Esophagus mucosa (tissue), 1 donor: ENCODE results near the gene DGCR8. TPM values are rescaled to one million over a fixed set of nuclear protein-coding genes. Genes with fewer than 3 reads are reported as not detected.

Experiments
- ATAC-seq: fragments of 200-7000 bp; cut with Tn5 transposase; one replicate; pipeline ENCODE4 v1.9.1; 2020
- total RNA-seq: library from RNA; stranded (reverse); gene quantifications from one replicate; pipeline ENCODE4 v1.2.4, GENCODE V29; 2023
- donor health status: DM: yes; HTN: yes; CAD: no.

The DGCR8 gene
- total RNA-seq, 1 donor from 2014 or later: 16.2 TPM

GRCh38 chr22:20052309-20053259 is 27.5 kb upstream of the DGCR8 start:
- ATAC-seq: peak; percentile 94

- ATAC-seq: no peak
These were observed 26.5 kb upstream of the DGCR8 start for GRCh38 chr22:20053407-20054033.

- no peak for ATAC-seq
These were observed 26.0 kb upstream of the DGCR8 start for GRCh38 chr22:20054034-20054427.

GRCh38 chr22:20054485-20054884 is 25.6 kb upstream of the DGCR8 start:
- no peak for ATAC-seq

GRCh38 chr22:20055144-20055543 is 24.9 kb upstream of the DGCR8 start:
- no peak for ATAC-seq

- ATAC-seq: no peak
These were observed 24.4 kb upstream of the DGCR8 start for GRCh38 chr22:20055654-20056053.

- no peak for ATAC-seq
These were observed 23.9 kb upstream of the DGCR8 start for GRCh38 chr22:20056161-20056560.

- ATAC-seq: no peak
These were observed 23.2 kb upstream of the DGCR8 start for GRCh38 chr22:20056696-20057386.

- no peak for ATAC-seq
These were observed 22.3 kb upstream of the DGCR8 start for GRCh38 chr22:20057596-20058268.

GRCh38 chr22:20058989-20059770 is 20.9 kb upstream of the DGCR8 start:
- ATAC-seq: no peak

GRCh38 chr22:20060700-20061480 is 19.2 kb upstream of the DGCR8 start:
- no peak for ATAC-seq

GRCh38 chr22:20061481-20061861 is 18.6 kb upstream of the DGCR8 start:
- ATAC-seq: peak; percentile 56

- ATAC-seq: no peak
These were observed 17.8 kb upstream of the DGCR8 start for GRCh38 chr22:20062043-20062765.

GRCh38 chr22:20062766-20063083 is 17.3 kb upstream of the DGCR8 start:
- ATAC-seq: peak; percentile 82

GRCh38 chr22:20063271-20064139 is 16.5 kb upstream of the DGCR8 start:
- ATAC-seq: peak; percentile 63

- ATAC-seq: peak; percentile 40
These were observed 15.9 kb upstream of the DGCR8 start for GRCh38 chr22:20064140-20064480.

GRCh38 chr22:20064545-20065262 is 15.3 kb upstream of the DGCR8 start:
- no peak for ATAC-seq

- no peak for ATAC-seq
These were observed 14.0 kb upstream of the DGCR8 start for GRCh38 chr22:20065896-20066616.
